Esophagus squamous epithelium (tissue), 5 donors: ENCODE results near the gene PTPRN2. TPM values are rescaled to one million over a fixed set of nuclear protein-coding genes. Genes with fewer than 3 reads are reported as not detected.

Experiments
- DNase-seq: peaks from one replicate; lab custom pipeline; 2025; lab: John Stamatoyannopoulos, UW
- H3K27ac ChIP-seq, 4 donors: fragments of 200-600 bp; sonication (generic); one replicate each; pipeline ENCODE4 v1.5.1; 2016 to 2019; ENCODE audit warnings: mild to moderate bottlenecking in 1 of 4
- H3K27me3 ChIP-seq, 4 donors: fragments of 200-600 bp; sonication (generic); 1 replicate in 3 of 4; 2 replicates in 1 of 4; pipeline versions ENCODE4 v1.5.1 to v1.6.0; 2017 to 2021; ENCODE audit warnings: antibody characterized with exemption in 1 of 4
- H3K36me3 ChIP-seq, 3 donors: fragments of 200-600 bp; sonication (generic); one replicate each; pipeline ENCODE4 v1.5.1; 2016 to 2019
- H3K4me1 ChIP-seq, 3 donors: fragments of 200-600 bp; sonication (generic); one replicate each; pipeline ENCODE4 v1.5.1; 2017 to 2019
- H3K4me3 ChIP-seq, 4 donors: fragments of 200-600 bp; sonication (generic); 1 replicate in 3 of 4; 2 replicates in 1 of 4; pipeline ENCODE4 v1.5.1; 2016 to 2019; ENCODE audit warnings: mild to moderate bottlenecking in 2 of 4, moderate library complexity in 1 of 4
- H3K9me3 ChIP-seq, 3 donors: fragments of 200-600 bp; sonication (generic); one replicate each; pipeline ENCODE4 v1.5.1; 2016 to 2019
- CTCF ChIP-seq, 6 experiments: fragments of 450-650 bp in 4 of 6; fragments of 200-600 bp in 2 of 6; sonication (generic) in 2 of 6; IDR thresholded peaks; one replicate each; pipeline ENCODE4 v1.5.1; 2016 to 2019; ENCODE audit warnings: antibody characterized with exemption in 6 of 6, mild to moderate bottlenecking in 4 of 6, moderate library complexity in 4 of 6
- POLR2A ChIP-seq, 4 donors: fragments of 450-650 bp; IDR thresholded peaks; one replicate each; pipeline ENCODE4 v1.6.1; 2017; ENCODE audit warnings: antibody characterized with exemption in 4 of 4, mild to moderate bottlenecking in 4 of 4, moderate library complexity in 3 of 4
- WGBS, 2 donors: methylation state at CpG; one replicate each; pipeline ENCODE4 v1.1.5; 2018; 5-methylcytosine and 5-hydroxymethylcytosine counted together
- intact Hi-C: fragments of 100-400 bp; cut with DNase I; formaldehyde crosslinking; loops from one replicate; pipeline ENCODE4 v1.15.0; 2022
- total RNA-seq, 4 donors: library from RNA; depleted of rRNA; stranded (reverse); fragments of >200 nt; gene quantifications; one replicate each; pipeline ENCODE4 v1.1.0, GENCODE V29; 2016
- donor health status: DM: yes; HTN: yes; CAD: no.

The PTPRN2 gene
- total RNA-seq, 4 donors from 2014 or later = 0.38 to 2.7 (median 1.0) TPM

GRCh38 chr7:158372400-158373342, 215.0 kb downstream of the PTPRN2 start:
- TF ChIP-seq CTCF (IDR thresholded peaks at IDR 0.05) (no peak), POLR2A (IDR thresholded peaks at IDR 0.05) (no peak)
- 74 to 80% methylated on average over 10 to 13 of the region's 23 CpGs for WGBS, 2 donors
- intact Hi-C loops = no loop called here
- Histone ChIP-seq H3K9me3 (no peaks in the 10 kb centered on the region), H3K27me3 (peaks cover 0 to 49% (median 0%) of the 10 kb centered on the region in 4 donors), H3K36me3 (no peaks in the 10 kb centered on the region), H3K27ac (no peak overlapping the region), H3K4me3 (no peak overlapping the region), H3K4me1 (peaks cover 0 to 23% (median 0%) of the 10 kb centered on the region in 3 donors)
- no peak for DNase-seq

DNA sequence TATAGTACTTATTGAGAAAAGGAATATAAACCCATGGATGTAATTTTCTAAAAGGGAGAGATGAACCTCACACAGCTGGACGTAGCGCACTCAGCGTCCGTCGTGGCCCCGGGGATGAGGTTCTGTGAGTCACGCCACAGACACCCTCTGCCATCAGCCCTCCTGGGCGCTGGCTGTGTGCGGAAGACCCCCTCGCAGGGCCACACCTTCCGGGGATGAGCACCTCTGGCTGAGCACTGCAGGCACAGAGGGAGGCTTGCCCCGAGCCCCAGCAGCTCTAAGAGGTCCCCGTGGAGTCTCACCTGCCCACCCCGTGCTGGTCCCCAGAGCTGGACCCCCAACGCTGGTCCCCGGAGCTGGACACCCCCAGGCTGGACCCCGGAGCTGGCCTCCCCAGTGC, 215.8 kb downstream of the PTPRN2 start:
- DNase-seq = no peak
- 77 to 87% methylated on average over 8 to 10 of the region's 17 CpGs for WGBS, 2 donors

GRCh38 chr7:158369866-158370265, 217.8 kb downstream of the PTPRN2 start:
- Histone ChIP-seq H3K4me1 (peaks cover 0 to 11% (median 0%) of the 10 kb centered on the region in 3 donors), H3K9me3 (no peaks in the 10 kb centered on the region), H3K36me3 (no peaks in the 10 kb centered on the region), H3K27me3 (peaks cover 0 to 42% (median 0%) of the 10 kb centered on the region in 4 donors), H3K27ac (no peak overlapping the region), H3K4me3 (no peak overlapping the region)
- TF ChIP-seq POLR2A (IDR thresholded peaks at IDR 0.05) (no peak), CTCF (IDR thresholded peaks at IDR 0.05) (no peak)
- intact Hi-C loops = no loop called here
- 80 to 88% methylated on average over 14 to 16 of the region's 16 CpGs for WGBS, 2 donors
- no peak for DNase-seq

More for the DNA sequence above, 215.8 kb downstream of the PTPRN2 start:
- intact Hi-C loops = no loop called here
- Histone ChIP-seq H3K36me3 (no peaks in the 10 kb centered on the region), H3K9me3 (no peaks in the 10 kb centered on the region), H3K4me1 (peaks cover 0 to 19% (median 0%) of the 10 kb centered on the region in 3 donors), H3K27ac (no peak overlapping the region), H3K27me3 (peaks cover 0 to 53% (median 0%) of the 10 kb centered on the region in 4 donors), H3K4me3 (no peak overlapping the region)
- TF ChIP-seq POLR2A (IDR thresholded peaks at IDR 0.05) = no peak
- no peak for TF ChIP-seq CTCF (IDR thresholded peaks at IDR 0.05)

DNA sequence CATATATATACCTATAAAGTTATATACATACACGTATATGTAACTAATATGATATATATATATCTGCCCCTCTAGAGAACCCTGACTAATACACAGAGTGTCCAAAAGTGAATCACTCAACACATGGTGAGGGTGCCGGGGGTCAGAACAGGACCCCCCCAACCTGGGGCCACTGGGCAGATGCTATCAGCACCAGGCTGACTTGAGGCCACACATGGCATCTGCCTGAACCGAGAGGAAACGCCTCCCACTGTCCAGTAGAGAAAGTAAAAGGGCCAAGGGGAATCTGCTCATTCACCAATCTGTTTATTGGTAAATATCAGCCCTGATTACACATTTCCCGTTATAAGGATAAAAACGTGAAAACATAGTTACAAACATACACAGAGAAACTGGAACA, 218.3 kb downstream of the PTPRN2 start:
- H3K4me1 ChIP-seq = peaks cover 0 to 6% (median 0%) of the 10 kb centered on the region in 3 donors
- H3K27ac ChIP-seq = no peak overlapping the region
- no peaks in the 10 kb centered on the region for H3K36me3 ChIP-seq
- no peaks in the 10 kb centered on the region for H3K9me3 ChIP-seq
- peaks cover 0 to 36% (median 0%) of the 10 kb centered on the region in 4 donors for H3K27me3 ChIP-seq
- WGBS, 2 donors = 86 to 87% methylated on average over 6 of the region's 6 CpGs
- TF ChIP-seq CTCF (IDR thresholded peaks at IDR 0.05) (no peak), POLR2A (IDR thresholded peaks at IDR 0.05) (no peak)
- H3K4me3 ChIP-seq = no peak overlapping the region
- DNase-seq = no peak
- intact Hi-C loops = no loop called here

GRCh38 chr7:158368449-158368848, 219.2 kb downstream of the PTPRN2 start:
- intact Hi-C loops = no loop called here
- no peaks in the 10 kb centered on the region for H3K9me3 ChIP-seq
- no peak overlapping the region for H3K4me3 ChIP-seq
- H3K27ac ChIP-seq = no peak overlapping the region
- peaks cover 0 to 28% (median 0%) of the 10 kb centered on the region in 4 donors for H3K27me3 ChIP-seq
- H3K36me3 ChIP-seq = no peaks in the 10 kb centered on the region
- WGBS, 2 donors = 44 to 54% methylated on average over 4 to 7 of the region's 7 CpGs
- TF ChIP-seq CTCF (IDR thresholded peaks at IDR 0.05) = no peak
- TF ChIP-seq POLR2A (IDR thresholded peaks at IDR 0.05) = no peak
- no peak for DNase-seq
- no peaks in the 10 kb centered on the region for H3K4me1 ChIP-seq
